Activated T-helper 17 cell treated with anti-CD3 and anti-CD28 coated beads, Interleukin-2, amount 50 U/mL, for 72 hours (primary cell): ENCODE measurements around the gene HIP1. TPM values are rescaled to one million over a fixed set of nuclear protein-coding genes. Genes with fewer than 3 reads are reported as not detected.
"Not testable (repeated sequence)": the region's sequence is repeated elsewhere in the genome, so short reads cannot be mapped to it uniquely, and the experiment has no call there.

Experiments used
- ATAC-seq: fragments of 150-1000 bp; cut with Tn5 transposase; replicated peaks from 2 replicates; pipeline ENCODE4 v1.10.0; 2021; ENCODE audit warnings: mild to moderate bottlenecking, moderate library complexity
- H3K27ac Mint-ChIP-seq: one replicate; pipeline ENCODE4 v1.8.0; 2022; ENCODE audit warnings: mixed read lengths
- H3K27me3 Mint-ChIP-seq: one replicate; pipeline ENCODE4 v1.8.0; 2022; ENCODE audit warnings: mixed read lengths
- H3K36me3 Mint-ChIP-seq: one replicate; pipeline ENCODE4 v1.8.0; 2022; ENCODE audit warnings: low read depth, mild to moderate bottlenecking, mixed read lengths
- H3K4me1 Mint-ChIP-seq: one replicate; pipeline ENCODE4 v1.8.0; 2022; ENCODE audit warnings: mixed read lengths
- H3K4me3 Mint-ChIP-seq: one replicate; pipeline ENCODE4 v1.8.0; 2022; ENCODE audit warnings: mild to moderate bottlenecking, mixed read lengths
- H3K9me3 Mint-ChIP-seq: one replicate; pipeline ENCODE4 v1.8.0; 2022; ENCODE audit warnings: mixed read lengths
- total RNA-seq, 2 donors: library from RNA; stranded (reverse); gene quantifications; one replicate each; pipeline ENCODE4 v1.2.3, GENCODE V29; 2022

The HIP1 gene
- total RNA-seq, 2 donors from 2014 or later, result 9.8 to 13.0 TPM

DNA sequence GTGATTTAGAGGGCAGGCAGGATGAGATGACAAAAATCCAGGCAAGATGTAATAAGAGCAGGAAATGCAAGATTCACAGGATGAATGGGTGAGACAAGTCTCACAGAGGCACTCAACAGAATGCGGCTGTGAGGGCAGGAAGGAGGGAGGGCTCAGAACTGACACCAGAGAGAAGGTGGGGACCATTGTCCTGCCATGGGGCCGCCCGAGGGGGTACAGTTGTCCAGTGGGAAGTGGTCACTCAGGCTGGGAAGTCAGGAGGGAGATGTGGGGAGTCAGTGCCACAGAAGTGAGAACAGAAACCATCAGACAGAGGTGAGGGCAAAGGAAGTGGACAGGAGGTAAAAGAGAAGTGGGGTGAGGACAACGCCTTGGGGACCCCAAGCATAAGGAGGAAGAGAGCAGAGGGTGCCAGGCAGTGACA is 8.9 kb downstream of the HIP1 start:
- H3K4me1 Mint-ChIP-seq, result peaks cover 17% of the 10 kb centered on the region
- H3K4me3 Mint-ChIP-seq, result no peak overlapping the region
- H3K27me3 Mint-ChIP-seq, result no peaks in the 10 kb centered on the region
- ATAC-seq, result no peak
- H3K9me3 Mint-ChIP-seq, result no peaks in the 10 kb centered on the region
- peak overlapping the region; percentile 13 for H3K27ac Mint-ChIP-seq
- no peaks in the 10 kb centered on the region for H3K36me3 Mint-ChIP-seq

DNA sequence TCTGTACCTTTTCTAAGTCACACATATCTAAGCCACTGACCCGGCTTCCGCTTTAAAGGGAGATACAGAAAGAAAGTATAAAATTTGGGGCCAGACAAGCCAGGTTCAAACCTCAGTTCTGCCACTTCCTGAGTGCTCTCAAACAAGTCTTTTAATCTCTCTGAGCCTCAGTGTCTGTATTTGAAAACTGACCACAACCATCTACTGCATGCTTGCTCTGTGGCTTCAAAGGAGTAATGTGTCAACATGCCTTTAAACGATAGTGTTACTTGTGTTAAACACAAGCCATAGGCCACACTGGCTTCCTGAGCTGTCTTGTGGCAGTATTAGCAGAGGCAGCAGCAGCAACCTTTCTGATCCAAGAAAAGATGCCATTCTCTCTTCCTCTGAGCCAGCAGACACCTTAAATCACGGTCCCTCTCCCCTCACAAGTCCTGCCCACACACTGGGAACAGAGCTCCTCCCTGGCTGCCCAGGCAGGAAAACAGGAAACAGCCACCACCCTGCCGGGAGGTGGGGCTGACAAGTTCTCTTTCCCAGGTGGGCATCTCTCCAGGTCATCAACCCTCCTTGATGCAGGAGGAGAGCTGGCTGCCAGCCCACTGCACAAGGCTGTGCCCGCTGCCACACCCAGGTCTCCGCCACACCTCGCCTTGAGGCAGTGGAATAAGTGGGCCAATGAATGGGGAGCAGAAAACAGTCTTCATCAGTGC is 10.7 kb downstream of the HIP1 start:
- Mint-ChIP-seq H3K27ac (peak overlapping the region; percentile 75), H3K9me3 (no peaks in the 10 kb centered on the region), H3K4me3 (peak overlapping the region; percentile 41), H3K27me3 (no peaks in the 10 kb centered on the region), H3K4me1 (peaks cover 17% of the 10 kb centered on the region), H3K36me3 (no peaks in the 10 kb centered on the region)
- ATAC-seq, result peak; percentile 87

DNA sequence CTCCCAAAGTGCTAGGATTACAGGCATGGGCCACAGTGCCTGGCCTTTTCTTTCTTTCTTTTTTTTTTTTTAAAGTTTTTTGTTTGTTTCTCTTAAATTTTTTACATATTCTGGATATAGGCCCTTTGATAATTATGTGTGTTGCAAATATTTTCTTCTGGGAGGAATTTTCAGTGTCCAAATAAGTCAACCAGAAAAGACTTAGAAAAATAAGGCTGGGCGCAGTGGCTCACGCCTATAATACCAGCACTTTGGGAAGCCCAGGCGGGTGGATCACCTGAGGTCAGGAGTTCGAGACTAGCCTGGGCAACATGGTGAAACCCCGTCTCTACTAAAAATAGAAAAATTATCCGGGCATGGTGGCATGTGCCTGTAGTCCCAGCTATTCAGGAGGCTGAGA is 11.4 kb downstream of the HIP1 start:
- peak overlapping the region; percentile 75 for H3K27ac Mint-ChIP-seq
- not testable (repeated sequence) for H3K27me3 Mint-ChIP-seq, ATAC-seq, H3K9me3 Mint-ChIP-seq, H3K4me3 Mint-ChIP-seq, H3K36me3 Mint-ChIP-seq
- H3K4me1 Mint-ChIP-seq, result peaks cover 17% of the 10 kb centered on the region

DNA sequence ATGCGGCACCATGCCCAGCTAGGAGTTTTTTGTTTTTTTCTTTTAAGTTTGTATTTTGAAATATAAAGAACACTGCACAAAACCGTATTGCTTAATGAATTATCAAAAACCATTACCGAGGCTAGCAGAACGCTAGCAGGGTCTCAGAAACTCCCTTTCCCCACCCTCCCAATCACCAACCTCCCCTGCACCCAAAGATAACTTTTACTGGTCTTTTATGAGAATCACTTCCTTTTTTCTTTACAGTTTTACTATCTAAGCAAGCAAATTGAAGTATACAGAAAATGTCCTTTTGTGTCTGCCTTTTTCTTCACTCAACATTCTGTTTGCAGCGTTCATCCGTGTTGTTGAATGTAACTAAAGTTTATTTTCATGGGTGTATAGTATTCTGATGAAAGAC is 13.4 kb downstream of the HIP1 start:
- Mint-ChIP-seq H3K36me3 (no peaks in the 10 kb centered on the region), H3K9me3 (no peaks in the 10 kb centered on the region), H3K27ac (no peak overlapping the region), H3K27me3 (no peaks in the 10 kb centered on the region), H3K4me1 (peaks cover 17% of the 10 kb centered on the region), H3K4me3 (no peak overlapping the region)
- ATAC-seq, result no peak

DNA sequence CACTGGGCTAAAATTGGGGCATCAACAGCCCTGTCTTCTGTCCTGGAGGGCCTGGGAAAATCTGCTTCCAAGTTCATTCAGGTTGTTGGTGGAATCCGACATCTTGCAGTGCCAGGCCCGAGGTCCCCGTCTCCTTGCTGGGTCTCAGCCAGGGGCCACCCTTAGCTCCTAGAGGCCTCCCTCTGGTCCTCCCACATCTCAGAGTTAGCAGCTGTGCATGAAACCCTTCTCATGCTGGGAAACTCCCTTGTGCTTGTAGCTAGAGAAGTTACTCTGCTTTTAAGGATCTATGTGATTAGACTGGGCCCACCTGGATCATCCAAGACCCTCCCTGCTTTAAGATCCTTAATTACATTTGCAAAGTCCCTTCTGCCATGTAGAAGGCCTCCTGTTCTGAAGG is 15.3 kb downstream of the HIP1 start:
- H3K27ac Mint-ChIP-seq, result no peak overlapping the region
- H3K9me3 Mint-ChIP-seq, result no peaks in the 10 kb centered on the region
- ATAC-seq, result no peak
- H3K36me3 Mint-ChIP-seq, result no peaks in the 10 kb centered on the region
- peaks cover 5% of the 10 kb centered on the region for H3K4me1 Mint-ChIP-seq
- no peak overlapping the region for H3K4me3 Mint-ChIP-seq
- no peaks in the 10 kb centered on the region for H3K27me3 Mint-ChIP-seq

DNA sequence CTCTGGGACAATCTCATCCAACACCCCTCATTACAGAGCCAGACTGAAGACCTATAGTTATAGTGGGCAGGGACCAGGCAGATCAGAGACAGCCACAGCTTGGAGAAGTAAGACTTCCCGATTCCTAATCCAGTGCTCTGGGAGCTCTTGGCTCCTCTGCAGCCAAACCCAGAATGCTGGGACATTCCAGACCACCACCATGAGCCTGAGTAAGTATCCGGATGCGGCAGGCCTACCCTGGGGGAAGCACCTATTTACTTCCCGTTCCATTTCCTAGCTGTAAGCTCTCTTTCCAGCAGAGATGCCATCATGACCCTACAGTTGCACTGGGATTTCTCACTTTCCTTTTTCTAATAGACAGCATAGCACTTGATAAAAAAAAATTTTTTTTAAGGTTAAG is 16.4 kb downstream of the HIP1 start:
- no peaks in the 10 kb centered on the region for H3K4me1 Mint-ChIP-seq
- H3K27me3 Mint-ChIP-seq, result no peaks in the 10 kb centered on the region
- no peak overlapping the region for H3K27ac Mint-ChIP-seq
- no peak for ATAC-seq
- no peaks in the 10 kb centered on the region for H3K36me3 Mint-ChIP-seq
- no peaks in the 10 kb centered on the region for H3K9me3 Mint-ChIP-seq
- no peak overlapping the region for H3K4me3 Mint-ChIP-seq

DNA sequence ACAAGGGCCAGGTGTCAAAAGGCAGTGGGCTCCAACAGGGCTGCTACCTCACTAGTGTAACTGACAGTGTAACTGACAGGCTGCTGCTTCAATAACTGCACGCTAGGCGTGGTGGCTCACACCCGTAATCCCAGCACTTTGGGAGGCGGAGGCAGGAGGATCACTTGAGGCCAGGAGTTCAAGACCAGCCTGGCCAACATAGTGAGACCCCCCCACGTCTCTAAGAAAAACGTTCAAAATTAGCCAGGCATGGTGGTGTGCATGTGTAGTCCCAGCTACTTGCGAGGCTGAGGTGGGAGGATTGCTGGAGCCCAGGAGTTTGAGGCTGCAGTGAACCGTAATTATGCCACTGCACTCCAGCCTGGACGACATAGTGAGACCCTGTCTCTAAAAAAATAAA is 16.8 kb downstream of the HIP1 start:
- H3K9me3 Mint-ChIP-seq, ATAC-seq, H3K27me3 Mint-ChIP-seq, H3K27ac Mint-ChIP-seq, H3K36me3 Mint-ChIP-seq, H3K4me3 Mint-ChIP-seq, H3K4me1 Mint-ChIP-seq: not testable (repeated sequence)

DNA sequence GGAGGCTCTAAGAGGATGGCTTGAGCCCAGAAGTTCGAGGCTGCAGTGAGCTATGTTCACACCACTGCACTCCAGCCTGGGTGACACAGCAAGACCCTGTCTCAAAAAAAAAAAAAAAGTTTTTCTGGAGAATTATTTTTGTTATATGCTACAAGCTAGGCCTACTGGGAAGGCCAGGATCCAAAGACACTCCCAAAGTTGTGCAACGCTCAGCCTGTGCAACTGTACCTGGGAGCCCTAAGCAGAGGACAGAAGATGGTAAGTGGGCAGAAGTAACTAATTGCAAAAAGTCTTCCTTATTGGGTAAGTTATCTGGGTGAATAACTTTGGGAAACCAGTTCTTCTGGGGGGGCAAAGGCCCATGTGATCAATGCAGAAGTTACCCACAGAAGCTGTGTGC is 17.3 kb downstream of the HIP1 start:
- H3K4me1 Mint-ChIP-seq, result no peaks in the 10 kb centered on the region
- no peak for ATAC-seq
- no peaks in the 10 kb centered on the region for H3K36me3 Mint-ChIP-seq
- H3K4me3 Mint-ChIP-seq, result no peak overlapping the region
- no peaks in the 10 kb centered on the region for H3K9me3 Mint-ChIP-seq
- H3K27ac Mint-ChIP-seq, result no peak overlapping the region
- no peaks in the 10 kb centered on the region for H3K27me3 Mint-ChIP-seq

DNA sequence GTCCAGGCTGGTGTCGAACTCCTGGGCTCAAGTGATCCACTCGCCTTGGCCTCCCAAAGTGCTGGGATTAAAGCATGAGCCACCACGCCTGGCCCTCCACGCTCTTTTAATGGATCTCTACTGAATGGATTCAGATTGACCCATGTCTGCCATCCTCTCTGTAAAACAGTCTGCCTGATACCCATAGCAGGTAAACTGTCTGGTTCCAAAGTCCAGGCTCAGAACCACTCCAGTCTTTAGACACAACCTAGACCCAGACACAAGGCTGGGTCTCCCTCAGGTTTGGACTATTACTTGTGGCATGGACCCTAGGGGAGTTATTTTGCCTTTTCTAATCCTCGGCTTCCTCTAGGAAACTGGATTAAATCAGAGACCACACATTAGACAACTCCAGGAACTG is 19.1 kb downstream of the HIP1 start:
- Mint-ChIP-seq H3K9me3 (no peaks in the 10 kb centered on the region), H3K36me3 (no peaks in the 10 kb centered on the region), H3K27me3 (no peaks in the 10 kb centered on the region), H3K4me3 (no peak overlapping the region), H3K4me1 (no peaks in the 10 kb centered on the region), H3K27ac (peak overlapping the region; percentile 34)
- ATAC-seq, result no peak

DNA sequence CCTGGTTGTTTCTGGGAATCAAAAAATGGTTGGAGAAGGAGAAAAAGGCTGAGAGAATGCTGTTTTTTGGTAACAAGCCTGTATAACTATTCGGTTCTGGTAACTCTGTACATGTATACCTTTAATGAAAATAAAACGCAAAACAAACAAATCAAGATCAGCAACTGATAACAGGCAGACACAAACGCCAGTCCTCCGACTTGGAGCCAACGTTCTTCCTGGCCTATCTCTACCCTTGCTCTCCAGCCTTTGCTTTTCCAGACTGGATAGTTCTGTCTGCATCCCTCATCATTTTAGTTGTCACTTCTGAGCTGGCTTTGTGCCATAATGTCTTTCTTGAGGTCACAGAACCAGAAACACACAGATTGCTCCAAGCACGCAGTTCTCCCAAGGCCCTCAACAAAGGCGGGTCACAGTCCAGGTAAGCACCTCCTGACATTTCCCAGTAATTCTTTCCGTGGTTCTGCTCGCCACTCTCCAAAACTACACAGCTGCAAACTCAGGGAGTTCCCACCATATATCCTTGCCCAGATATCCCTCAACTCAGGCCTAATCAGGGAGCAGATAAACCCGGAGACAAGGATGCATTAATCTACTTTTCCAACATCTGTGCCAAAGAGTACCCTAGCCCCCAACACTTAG is 20.2 kb downstream of the HIP1 start:
- H3K4me3 Mint-ChIP-seq, result no peak overlapping the region

DNA sequence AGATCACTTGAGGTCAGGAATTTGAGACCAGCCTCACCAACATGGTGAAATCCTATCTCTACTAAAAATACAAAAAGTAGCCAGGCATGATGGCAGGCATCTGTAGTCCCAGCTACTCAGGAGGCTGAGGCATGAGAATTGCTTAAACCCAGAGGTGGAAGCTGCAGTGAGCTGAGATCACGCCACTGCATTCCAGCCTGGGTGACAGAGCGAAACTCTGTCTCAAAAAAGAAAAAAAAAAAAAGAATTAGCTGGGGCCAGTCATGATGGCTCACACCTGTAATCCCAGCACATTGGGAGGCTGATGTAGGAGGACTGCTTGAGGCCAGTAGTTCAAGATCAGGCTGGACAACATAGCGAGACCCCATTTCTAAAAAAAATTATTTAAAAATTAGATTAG is 21.0 kb downstream of the HIP1 start:
- not testable (repeated sequence) for H3K4me1 Mint-ChIP-seq, ATAC-seq, H3K27ac Mint-ChIP-seq, H3K27me3 Mint-ChIP-seq, H3K36me3 Mint-ChIP-seq, H3K9me3 Mint-ChIP-seq, H3K4me3 Mint-ChIP-seq

More for the DNA sequence above, 20.2 kb downstream of the HIP1 start:
- ATAC-seq, result no peak
- no peaks in the 10 kb centered on the region for H3K9me3 Mint-ChIP-seq
- no peaks in the 10 kb centered on the region for H3K4me1 Mint-ChIP-seq
- H3K27ac Mint-ChIP-seq, result no peak overlapping the region
- H3K36me3 Mint-ChIP-seq, result no peaks in the 10 kb centered on the region
- H3K27me3 Mint-ChIP-seq, result no peaks in the 10 kb centered on the region

DNA sequence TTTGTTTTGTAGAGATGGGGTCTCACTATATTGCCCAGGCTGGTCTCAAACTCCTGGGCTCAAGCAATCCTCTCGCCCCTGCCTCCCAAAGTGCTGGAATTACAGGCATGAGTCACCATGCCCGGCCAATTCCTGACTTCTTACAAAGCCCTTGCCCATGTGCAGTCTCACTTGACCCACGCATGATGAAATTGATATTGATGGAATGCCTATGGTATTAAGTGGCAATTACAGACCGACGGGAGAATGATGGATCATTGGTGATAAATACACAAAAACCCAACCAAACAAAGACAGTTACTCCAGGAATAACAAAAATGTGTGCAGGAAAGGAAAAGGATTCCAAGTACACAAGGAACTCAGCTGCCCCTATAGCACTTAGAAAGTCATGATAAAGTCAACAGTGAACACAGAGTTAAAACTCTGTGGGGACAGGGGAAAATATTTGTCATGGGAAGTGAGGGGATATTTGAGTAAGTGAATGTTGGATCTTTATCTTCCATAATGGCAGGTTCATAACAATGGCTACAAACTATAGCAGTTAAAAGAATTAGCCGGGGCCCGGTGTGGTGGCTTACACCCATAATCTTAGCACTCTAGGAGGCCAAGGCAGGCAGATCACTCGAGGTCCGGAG is 21.6 kb downstream of the HIP1 start:
- Mint-ChIP-seq H3K36me3 (no peaks in the 10 kb centered on the region), H3K27ac (no peak overlapping the region), H3K9me3 (no peaks in the 10 kb centered on the region), H3K4me3 (no peak overlapping the region), H3K4me1 (no peaks in the 10 kb centered on the region), H3K27me3 (no peaks in the 10 kb centered on the region)
- ATAC-seq, result no peak

DNA sequence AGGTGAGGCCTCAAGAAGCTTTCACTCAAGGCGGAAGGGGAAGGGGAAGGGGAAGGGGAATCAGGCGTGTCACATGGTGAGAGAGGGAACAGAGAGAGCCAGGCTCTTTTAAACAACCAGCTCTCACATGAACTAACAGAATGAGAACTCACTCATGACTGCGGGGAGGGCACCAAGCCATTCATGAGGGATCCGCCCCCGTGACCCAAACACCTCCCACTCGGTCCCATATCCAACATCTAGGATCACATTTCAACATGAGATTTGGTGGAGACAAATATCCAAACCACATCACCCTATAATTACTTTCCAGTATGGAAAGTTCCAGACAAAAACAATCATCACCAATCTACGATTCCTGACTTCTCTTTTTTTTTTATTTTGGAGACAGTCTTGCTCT is 22.9 kb downstream of the HIP1 start:
- Mint-ChIP-seq H3K9me3 (peaks cover 3% of the 10 kb centered on the region), H3K36me3 (no peaks in the 10 kb centered on the region), H3K4me3 (no peak overlapping the region), H3K27ac (no peak overlapping the region), H3K4me1 (no peaks in the 10 kb centered on the region), H3K27me3 (no peaks in the 10 kb centered on the region)
- no peak for ATAC-seq

DNA sequence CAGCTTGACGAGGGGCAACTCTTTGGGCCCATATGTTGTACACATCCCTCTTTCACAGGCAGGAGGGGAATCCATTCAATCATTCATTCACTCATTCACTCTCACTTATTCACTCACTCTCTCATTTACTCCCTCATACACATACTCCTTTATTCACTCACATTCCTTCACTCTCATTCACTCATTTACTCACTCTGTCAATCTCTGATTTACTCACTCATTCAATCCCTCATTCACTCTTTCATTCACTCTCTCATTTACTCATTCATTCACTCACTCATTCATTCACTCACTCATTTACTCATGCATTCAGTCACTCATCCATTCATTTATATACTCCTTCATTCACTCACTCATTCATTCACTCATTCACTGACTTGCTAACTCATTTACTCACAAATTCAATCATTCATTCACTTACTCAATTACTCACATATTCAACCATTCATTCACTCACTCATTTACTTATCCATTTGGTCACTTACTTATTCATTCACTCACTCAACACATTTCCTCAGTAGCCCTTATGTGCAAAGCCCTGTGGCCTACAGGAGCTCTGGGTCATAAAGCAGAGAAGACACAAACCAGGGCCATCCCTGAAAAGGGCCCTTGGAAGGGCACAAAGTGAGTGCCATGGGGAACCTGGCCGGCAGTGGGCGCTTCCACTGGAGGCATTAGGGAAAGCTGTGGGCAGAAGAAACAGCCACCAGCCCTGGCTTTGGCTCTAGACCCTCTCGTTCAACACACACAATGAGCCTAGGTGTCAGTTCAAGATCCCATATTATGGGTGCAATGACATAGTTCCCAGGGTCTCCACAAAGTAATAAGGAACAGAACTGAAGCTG is 26.0 kb downstream of the HIP1 start:
- H3K9me3 Mint-ChIP-seq, result peaks cover 7% of the 10 kb centered on the region
- H3K36me3 Mint-ChIP-seq, result no peaks in the 10 kb centered on the region
- no peak overlapping the region for H3K27ac Mint-ChIP-seq
- peak; percentile 89 for ATAC-seq
- no peak overlapping the region for H3K4me3 Mint-ChIP-seq
- H3K4me1 Mint-ChIP-seq, result no peaks in the 10 kb centered on the region
- no peaks in the 10 kb centered on the region for H3K27me3 Mint-ChIP-seq
